Renal cortex interstitium (tissue), 11 donors: ENCODE measurements around the gene LIF. TPM values are rescaled to one million over a fixed set of nuclear protein-coding genes. Genes with fewer than 3 reads are reported as not detected.
"Not testable (repeated sequence)": the region's sequence is repeated elsewhere in the genome, so short reads cannot be mapped to it uniquely, and the experiment has no call there.

Experiments
- DNase-seq, 11 donors: peaks; one replicate each; pipeline ENCODE4 v3.0.0-alpha.2; 2013; ENCODE audit warnings: low read depth in 9 of 11, low spot score in 4 of 11; ENCODE audit errors: extremely low read depth in 1 of 11
- polyA plus RNA-seq, 3 donors: library from polyadenylated mRNA; unstranded; fragments of 120-200 nt; gene quantifications; one replicate each; pipeline ENCODE4 v1.2.1, GENCODE V29; 2013; ENCODE audit not compliant: insufficient read length in 3 of 3

LIF gene
- polyA plus RNA-seq, 3 donors, result 1.7 to 2.9 (median 2.3) TPM

DNA sequence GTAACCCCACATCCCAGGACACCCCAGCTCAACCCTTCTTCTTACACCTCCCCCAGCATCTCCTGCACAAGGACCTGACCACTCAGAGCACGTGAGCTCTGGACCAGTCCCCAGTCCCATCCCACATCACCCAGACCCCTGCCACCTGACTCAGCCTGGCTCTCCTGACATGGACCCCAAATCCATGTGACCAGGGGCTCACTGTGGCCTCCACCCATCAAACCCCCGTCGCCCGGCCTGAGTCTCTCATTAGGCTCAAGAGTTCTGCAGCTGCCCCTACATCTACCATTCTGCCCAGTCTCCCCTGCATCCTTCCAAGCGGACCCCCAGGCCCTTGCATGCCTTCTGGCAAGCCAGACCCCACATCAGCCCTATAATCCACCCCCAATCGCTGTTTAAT, 1.9 kb upstream of the LIF start:
- DNase-seq, result no peak

DNA sequence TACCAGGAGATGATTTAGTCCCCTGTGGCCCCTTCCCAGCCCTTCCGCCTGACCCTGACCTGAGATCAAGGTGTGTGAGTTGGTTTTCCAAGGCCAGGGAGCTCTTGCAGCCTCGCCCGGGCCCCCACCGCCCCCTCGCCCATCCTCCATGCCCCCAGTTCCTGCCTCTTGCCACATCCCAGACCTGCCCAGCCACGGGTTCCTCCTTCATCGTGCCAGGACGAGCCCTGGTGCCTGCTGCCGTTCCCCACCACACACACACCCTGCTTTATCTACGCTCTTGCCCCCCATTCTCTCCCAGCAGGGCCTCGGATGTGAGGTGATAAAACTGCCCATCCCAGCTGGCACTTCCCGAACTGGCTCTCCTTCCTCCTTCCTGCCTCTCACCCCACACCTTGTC, 1.4 kb upstream of the LIF start:
- DNase-seq, result no peak

DNA sequence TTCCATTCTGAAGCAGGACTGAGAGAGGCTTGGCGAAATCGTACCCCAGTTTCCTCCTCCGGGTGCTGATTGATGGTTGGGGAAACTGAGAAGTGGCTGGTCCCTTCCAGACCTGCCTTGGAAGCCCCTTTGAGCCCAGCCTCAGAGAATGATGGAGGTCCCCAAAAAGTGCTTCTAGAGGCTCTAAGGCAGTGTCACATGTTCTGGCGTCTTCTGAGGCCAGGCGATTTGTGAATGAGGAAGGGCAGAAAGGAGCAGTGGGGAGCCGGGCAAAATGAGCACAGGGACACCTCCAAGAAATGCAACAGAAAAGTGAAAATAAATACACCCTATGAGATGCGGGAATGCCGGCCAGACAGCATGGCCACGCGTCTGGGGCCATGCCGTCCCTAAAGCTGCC, 1.0 kb upstream of the LIF start:
- DNase-seq, result no peak

DNA sequence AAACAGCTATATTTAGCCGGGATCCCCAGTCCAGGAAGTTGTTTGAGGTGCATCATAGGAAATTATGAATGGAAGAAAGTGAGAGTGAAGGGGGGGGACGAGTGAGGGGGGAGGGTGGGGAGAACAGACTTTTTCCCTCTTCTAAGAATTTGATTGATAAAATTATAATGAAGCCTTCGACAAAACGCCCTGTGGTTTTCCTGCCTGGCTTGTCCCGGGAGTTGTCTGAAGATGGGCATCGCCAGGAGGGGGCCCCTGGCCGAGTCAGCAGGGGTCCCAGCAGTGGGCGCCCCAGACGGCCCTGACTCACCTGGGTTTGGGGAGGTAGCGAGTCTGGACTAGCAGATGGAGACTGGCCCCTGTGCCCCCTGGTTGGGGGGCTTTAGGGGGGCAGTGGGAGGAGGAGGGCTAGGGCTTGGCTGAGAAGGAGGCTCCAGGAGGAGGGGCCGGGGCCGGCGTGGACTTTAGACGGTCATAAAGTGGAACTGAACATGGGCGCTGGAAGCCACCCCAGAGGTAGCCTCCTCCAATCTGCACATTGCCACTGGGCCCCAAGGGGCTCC, 336 bp upstream of the LIF start:
- no peak for DNase-seq

DNA sequence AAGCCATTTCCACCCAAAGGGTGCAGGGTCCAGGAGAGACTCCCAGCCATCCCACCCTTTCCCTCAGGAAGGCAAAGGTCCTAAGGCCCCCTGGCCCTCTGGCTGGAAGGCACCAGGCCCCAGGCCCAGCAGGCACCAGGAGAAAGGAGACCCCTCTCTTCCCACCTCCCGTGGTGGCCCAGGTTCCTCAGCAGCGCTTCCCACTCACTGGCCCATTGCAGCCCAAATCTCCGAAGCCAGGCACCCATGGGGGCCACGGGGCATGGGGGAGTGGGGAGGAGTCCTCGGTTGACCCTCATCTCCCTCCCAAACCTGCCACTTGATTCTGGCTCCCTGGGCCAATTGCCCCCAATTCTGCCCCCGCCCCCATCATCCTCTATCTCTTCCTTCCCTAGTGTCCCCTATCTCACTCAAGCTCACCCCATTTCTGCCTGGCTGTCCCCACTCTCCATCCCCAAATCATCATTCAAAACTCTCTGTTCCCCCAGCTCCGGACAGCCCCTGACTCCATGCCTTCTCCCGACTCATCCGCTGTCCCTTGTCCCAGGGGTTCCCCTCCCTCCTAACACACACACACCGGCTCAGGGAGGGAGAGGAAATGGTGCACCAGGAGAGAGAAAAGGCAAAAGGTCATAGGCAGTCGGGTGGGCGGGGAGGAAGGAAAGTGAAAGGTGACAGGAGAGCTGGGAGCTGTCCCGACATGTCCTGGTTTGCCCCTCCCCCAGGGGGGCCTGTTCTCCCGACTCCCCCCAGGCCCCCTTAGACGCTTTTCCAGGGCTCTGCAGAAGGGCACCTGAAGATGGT, 1.2 kb downstream of the LIF start:
- DNase-seq, result no peak

DNA sequence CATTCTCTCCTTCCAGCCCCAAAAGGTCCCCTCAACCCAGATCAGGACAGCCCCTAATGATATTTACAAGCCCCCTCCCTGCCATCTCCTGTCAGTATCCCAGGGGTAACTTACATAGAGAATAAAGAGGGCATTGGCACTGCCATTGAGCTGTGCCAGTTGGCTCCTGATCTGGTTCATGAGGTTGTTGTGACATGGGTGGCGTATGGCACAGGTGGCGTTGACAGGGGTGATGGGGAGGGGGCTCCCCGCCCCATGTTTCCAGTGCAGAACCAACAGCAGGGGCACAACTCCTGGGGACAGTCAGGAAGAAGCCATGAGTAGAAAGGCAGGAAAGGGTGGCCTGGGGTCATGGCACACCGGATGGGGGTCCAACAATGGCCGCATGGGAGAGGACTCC, 1.9 kb downstream of the LIF start:
- DNase-seq, result no peak

DNA sequence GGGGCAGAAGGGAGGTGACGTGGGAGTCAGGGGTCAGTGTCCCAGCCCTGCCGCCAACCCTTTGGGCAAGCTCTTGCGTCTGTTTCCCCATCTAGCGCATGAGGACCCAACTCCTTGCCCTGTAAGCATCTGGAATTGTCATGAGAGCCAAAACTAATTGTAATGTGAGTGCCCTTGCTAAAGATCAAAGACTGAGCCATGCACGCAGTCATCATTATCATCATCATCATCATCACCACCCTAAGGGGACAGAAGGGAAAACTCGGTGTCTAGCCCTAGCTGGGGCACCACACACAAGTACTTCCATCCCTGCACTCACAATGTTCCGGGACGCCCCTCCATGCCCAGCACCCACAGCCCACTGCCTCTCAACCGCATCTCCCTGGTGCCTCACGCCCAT, 2.5 kb downstream of the LIF start:
- no peak for DNase-seq

DNA sequence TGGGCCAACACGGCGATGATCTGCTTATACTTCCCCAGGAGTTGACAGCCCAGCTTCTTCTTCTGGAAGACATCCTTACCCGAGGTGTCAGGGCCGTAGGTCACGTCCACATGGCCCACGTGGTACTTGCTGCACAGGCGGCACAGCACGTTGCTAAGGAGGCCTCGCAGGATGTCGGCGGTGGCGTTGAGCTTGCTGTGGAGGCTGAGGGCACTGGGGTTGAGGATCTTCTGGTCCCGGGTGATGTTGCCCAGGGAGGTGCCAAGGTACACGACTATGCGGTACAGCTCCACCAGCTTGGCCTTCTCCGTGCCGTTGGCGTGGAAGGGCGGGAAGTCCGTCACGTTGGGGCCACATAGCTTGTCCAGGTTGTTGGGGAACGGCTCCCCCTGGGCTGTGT, 2.9 kb downstream of the LIF start:
- no peak for DNase-seq

DNA sequence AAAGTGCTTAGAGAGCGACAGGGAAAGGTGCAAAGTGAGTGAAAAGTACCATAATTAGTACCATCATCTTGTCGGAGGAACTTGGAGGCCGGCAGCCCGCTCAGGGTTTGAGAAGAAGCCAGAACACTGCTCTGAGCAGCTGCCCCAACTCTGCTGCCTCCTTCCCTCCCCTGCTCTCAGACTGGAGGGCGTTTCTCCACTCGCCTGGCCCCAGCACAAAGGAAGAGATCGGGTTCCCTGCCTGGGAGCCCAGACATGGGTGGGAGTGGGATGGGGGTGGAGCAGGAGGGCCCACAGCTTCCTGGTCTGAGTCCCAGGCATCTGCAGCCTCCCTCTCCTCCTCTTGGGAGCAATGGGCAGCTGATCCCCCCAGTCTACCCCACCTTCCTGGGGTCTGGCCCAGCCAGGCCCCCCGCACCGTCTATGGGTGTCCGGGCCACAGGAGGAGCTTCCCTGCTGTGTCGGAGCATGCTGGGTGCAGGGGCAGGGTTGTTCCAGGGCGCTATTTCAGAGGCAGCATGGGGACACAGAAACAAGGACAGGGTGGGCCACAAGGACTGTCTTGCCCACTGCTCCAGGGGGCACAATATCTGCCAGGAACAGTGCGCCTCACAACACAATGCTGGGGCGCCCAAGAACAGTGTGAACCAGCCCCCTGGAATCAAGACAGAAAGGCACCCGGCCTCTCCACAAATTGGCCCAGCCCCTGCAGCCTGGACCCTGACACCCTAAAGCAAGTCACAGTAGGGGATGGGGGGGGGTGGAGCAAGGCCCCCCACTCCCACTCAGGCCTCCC, 4.8 kb downstream of the LIF start:
- DNase-seq, result no peak

DNA sequence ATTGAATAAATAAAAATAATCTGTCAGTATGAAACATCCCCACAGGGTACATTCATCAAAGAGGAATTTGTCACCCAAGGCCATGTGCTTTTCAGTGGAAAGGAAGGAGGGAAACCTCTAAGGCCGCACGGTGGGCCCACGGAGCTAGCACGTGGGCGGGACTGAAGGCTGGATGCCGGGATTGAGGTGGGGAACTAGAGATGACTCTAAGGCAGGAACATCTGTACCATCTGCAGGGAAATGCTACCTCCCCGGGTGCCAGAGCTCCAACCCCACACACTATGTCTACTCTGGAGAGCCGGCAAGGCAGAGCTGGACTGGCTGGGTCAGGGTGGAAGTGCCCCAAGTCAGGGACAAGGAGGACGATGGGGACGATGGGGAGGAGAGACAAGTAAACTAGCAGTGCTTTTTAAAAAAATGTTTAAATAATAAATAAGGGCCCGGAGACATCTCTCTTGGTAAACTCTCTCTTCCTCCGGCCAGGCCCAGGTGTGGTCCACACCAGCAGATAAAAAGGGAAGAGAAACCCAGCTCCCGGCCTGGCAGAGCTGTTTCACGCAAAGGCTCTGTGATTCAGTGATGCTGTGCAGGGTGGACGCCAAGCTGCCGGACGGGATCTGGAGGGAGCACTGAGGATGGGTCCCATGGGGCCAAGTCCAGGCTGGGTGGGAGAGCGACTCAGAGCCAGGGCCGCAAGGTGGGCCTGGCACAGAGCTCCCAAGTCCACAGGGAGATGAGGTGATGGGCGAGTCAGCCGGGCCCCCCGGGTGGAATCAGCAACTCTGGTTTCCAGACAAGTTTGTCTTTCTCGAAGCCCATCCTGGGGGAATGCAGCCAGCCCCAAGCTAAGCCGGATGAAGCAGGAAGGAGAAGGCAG, 5.8 kb downstream of the LIF start:
- DNase-seq, result no peak

DNA sequence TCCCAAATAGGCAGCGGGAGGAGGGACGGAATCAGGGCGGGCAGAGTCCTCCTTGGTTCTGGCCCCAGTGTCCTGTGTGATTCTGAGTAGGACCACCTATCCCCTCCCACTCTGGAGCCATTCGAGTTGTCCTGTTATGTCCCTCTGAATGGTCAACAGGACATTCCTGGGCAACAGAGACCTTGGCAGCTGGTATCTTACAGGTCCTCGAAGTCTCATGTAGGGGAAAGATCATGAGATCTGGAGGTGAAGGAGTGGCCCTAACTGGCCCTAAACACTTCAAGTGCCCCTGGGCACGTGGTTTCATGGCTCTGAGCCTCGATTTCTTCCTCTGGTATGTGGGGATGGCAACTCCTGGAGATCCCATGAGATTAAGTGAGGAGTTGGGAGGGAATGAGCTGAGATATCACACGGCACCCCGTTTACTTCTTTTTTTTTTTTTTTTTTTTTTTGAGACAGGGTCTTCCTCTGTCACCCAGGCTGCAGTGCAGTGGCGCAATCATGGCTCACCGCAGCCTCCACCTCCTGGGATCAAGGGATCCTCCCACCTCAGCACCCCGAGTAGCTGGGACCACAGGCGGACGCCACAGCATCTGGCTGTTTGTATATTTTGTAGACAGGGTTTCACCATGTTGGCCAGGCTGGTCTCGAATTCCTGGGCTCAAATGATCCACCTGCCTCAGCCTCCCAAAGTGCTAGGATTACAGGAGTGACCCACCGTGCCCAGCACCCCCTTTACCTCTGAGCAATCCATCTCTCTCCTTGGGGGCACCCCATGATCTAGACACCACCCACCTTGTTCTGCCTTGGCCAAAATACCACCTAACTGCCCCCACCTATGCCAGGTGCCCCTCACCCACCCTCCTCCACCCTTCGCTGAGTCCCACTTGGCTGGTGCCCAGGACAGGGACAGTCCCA, 6.8 kb downstream of the LIF start:
- DNase-seq, result no peak

DNA sequence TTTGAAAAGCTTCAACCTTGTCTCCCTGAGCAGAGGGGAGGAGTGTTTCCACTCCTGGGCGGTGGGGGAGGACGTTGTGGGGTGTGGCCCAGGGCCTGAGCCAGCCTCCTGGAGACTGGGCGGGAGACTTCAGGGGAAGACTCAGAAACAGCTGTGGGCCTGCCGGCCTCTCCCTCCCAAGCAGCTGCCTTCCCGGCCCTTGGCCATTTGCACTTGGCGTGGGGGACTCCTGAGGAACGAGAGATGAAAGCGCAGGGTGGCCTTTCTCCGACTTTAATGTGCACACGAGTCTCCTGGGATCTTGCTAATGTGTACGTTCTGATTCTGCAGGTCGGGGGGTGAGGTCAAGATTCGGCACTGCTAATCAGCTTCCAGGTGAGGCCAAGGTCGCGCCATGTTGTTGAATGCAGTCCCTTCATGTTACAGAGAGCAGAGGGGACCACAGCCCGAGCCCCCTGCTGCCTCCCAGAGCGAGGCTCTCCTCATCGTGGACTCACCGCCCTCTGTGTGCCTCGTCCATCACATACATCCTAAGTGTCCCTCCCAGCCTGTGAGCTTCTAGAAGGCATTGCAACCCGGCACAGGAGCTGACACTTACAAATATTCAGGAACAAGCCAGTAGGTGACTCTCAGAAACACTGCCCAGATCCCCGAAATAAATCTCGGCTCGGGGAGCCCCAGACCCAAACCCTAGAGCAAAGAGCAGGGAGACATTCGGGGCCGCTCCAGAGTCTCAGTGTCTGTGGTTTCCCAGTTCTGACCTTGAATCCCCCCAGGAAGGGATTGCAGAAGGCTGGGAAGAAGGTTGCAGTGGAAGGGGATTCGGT, 7.7 kb downstream of the LIF start:
- DNase-seq, result peak in 3 of 11 donors; percentile 60 to 75 (median 63)

DNA sequence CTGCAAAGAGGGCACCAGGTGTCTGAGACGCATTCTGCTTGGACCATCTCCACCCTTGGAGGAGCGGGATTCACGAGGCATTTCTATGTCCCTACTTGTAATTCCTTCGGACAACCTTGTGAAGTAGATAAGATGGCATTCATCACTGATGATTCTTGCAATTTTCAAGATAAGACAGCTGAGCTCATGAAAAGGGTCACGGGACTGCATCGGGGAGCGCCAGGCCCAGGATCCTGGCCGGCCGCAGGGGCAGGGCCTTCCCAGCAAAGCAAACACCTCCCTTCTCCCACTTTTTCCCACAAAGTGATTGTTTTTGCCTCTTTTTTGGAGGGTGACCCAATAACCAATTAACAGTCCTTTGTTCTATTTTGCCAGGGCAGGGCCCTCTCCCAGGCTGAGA, 8.4 kb downstream of the LIF start:
- DNase-seq, result no peak

DNA sequence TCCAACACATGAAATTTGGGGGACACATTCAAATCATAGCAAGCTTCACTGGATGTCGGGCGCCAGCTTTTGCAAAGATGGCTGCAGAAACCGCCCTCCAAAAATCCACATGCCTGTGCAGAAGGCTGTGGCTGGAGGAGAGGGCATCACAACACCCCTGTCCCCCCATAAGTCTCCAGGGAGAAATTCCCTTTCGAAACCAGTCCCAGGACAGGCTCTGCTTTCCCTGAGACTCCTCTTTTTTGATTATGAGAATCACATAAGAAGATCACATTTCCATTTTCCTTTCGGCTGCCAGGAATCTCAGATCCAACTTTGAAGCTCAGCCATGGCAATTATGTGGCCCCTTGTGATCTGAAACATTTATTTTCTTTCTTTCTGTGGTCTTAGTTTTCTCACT, 9.7 kb downstream of the LIF start:
- DNase-seq, result no peak

DNA sequence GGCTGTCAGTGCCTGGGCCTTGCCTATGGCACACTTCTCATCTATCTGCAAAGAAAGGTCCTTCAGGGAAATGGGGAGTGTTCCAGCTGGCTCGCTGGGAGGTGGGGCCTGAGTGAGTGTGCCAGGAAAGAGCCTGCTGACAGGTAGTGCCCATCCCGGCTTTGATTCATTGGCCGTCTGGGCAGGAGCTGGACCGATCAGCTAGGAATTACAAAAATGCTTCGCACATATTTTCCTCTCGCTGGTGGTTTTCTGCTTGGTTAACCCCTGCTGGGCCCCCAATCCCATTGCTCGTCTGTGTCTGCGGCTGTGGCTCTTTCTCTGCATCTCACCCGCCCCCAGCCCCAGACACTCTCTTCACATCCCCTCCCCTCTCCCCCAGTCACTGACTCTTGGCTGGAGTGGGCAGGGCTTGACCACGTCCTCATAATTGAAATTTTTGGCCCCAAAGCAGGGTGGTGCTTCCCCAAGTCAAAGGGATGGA, 10.8 kb downstream of the LIF start:
- peak in 2 of 11 donors; percentile 50 to 70 for DNase-seq

DNA sequence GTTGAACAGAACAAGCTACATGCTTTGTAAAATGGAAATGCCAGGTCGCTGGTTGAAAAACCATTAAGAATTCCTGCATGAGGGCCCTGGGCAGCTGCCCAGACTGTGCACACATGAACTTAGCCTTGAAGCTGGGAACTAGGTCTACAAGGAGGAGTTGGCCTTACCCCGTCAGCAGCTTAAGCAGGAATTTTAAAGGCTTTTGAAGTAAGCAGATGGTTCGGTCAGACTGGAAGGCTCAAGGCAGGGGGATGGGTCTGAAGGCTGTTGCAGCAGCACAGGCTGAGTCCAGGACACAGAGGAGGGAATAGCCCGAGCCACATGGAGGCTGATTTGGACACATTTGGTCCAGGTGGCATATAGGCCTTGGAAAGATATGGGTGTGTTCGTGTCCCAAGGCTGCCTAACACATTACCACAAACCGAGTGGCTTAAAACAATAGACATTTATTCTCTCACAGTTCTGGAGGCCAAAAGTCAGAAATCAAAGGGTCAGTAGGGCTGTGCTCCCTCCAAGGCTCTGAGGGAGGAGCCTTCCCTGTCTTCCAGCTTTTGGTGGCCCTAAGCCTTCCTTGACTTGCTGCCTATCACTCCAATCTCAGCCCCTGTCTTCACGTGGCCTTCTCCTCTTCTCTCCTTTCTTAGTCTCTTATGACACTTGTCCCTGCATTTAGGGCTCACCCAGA, 11.6 kb downstream of the LIF start:
- peak in 1 of 11 donors; percentile 50 for DNase-seq

DNA sequence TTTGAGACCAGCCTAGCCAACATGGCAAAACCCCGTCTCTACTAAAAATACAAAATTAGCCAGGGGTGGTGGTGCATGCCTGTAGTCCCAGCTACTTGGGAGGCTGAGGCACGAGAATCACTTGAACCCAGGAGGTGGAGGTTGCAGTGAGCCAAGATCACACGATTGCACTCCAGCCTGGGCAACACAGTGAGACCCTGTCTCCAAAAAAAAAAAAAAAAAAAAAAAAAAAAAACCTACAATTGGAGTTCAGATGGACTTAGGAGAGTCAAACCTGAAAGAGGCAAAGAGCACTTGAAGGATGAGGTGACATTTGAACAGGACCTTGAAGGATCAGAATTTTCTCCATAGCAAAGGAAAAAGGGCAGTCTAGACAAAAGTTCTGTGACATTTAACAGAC, 12.2 kb downstream of the LIF start:
- not testable (repeated sequence) for DNase-seq
